HEK293 (cell line): ENCODE data around the gene TRIM28.

ENCODE experiments used
- KLF10 ChIP-seq: fragments of 450-650 bp; IDR thresholded peaks from 2 replicates; pipeline ENCODE4 v1.5.1; 2018; ENCODE audit warnings: missing biosample characterization, mild to moderate bottlenecking, missing genetic modification characterization
- KLF8 ChIP-seq: fragments of 450-650 bp; formaldehyde crosslinking; IDR thresholded peaks from 2 replicates; pipeline ENCODE4 v1.5.1; 2016; ENCODE audit warnings: missing biosample characterization, missing genetic modification characterization
- MZF1 ChIP-seq: fragments of 450-650 bp; formaldehyde crosslinking; IDR thresholded peaks from 2 replicates; pipeline ENCODE4 v1.5.1; 2017; ENCODE audit warnings: missing biosample characterization, missing genetic modification characterization, borderline replicate concordance
- OVOL3 ChIP-seq: fragments of 450-650 bp; formaldehyde crosslinking; IDR thresholded peaks from 2 replicates; pipeline ENCODE4 v1.5.1; 2016; ENCODE audit warnings: missing biosample characterization, missing genetic modification characterization
- PATZ1 ChIP-seq: fragments of 450-650 bp; formaldehyde crosslinking; IDR thresholded peaks from 2 replicates; pipeline ENCODE4 v1.5.1; 2016; ENCODE audit warnings: missing biosample characterization, missing genetic modification characterization
- SALL2 ChIP-seq: fragments of 450-650 bp; formaldehyde crosslinking; IDR thresholded peaks from 2 replicates; pipeline ENCODE4 v1.5.0; 2017; ENCODE audit warnings: missing biosample characterization, mild to moderate bottlenecking, missing genetic modification characterization, borderline replicate concordance
- ZBTB26 ChIP-seq: fragments of 450-650 bp; formaldehyde crosslinking; optimal IDR thresholded peaks from 2 replicates; pipeline ENCODE3; 2016; ENCODE audit warnings: missing biosample characterization, mild to moderate bottlenecking, missing genetic modification characterization
- ZBTB8A ChIP-seq: fragments of 450-650 bp; formaldehyde crosslinking; IDR thresholded peaks from 2 replicates; pipeline ENCODE4 v1.5.1; 2016; ENCODE audit warnings: missing biosample characterization, missing genetic modification characterization
- ZNF146 ChIP-seq: fragments of 450-650 bp; formaldehyde crosslinking; IDR thresholded peaks from 2 replicates; pipeline ENCODE4 v1.5.1; 2016; ENCODE audit warnings: missing biosample characterization, missing genetic modification characterization
- ZNF19 ChIP-seq: fragments of 450-650 bp; formaldehyde crosslinking; IDR thresholded peaks from 2 replicates; pipeline ENCODE4; 2016; ENCODE audit warnings: missing biosample characterization, missing genetic modification characterization, low read depth
- ZNF223 ChIP-seq: fragments of 450-650 bp; formaldehyde crosslinking; IDR thresholded peaks from 2 replicates; pipeline ENCODE4 v1.5.1; 2016; ENCODE audit warnings: missing biosample characterization, missing genetic modification characterization
- ZNF23 ChIP-seq: fragments of 450-650 bp; formaldehyde crosslinking; IDR thresholded peaks from 2 replicates; pipeline ENCODE4 v1.5.1; 2016; ENCODE audit warnings: missing biosample characterization, missing genetic modification characterization, borderline replicate concordance
- ZNF239 ChIP-seq: fragments of 450-650 bp; formaldehyde crosslinking; IDR thresholded peaks from 2 replicates; pipeline ENCODE4 v1.5.1; 2016; ENCODE audit warnings: missing biosample characterization, missing genetic modification characterization
- ZNF350 ChIP-seq: fragments of 450-650 bp; formaldehyde crosslinking; IDR thresholded peaks from 2 replicates; pipeline ENCODE4 v1.5.0; 2017; ENCODE audit warnings: missing biosample characterization, mild to moderate bottlenecking, missing genetic modification characterization
- ZNF544 ChIP-seq: fragments of 450-650 bp; formaldehyde crosslinking; IDR thresholded peaks from 2 replicates; pipeline ENCODE4 v1.5.0; 2017; ENCODE audit warnings: missing biosample characterization, missing genetic modification characterization
- ZNF555 ChIP-seq: fragments of 450-650 bp; formaldehyde crosslinking; conservative IDR thresholded peaks from 2 replicates; pipeline ENCODE4 v1.5.1; 2017; ENCODE audit warnings: missing biosample characterization, mild to moderate bottlenecking, missing genetic modification characterization, inconsistent platforms
- ZNF571 ChIP-seq: fragments of 450-650 bp; formaldehyde crosslinking; IDR thresholded peaks from 2 replicates; pipeline ENCODE4 v1.5.0; 2017; ENCODE audit warnings: missing biosample characterization, missing genetic modification characterization
- ZNF600 ChIP-seq: fragments of 450-650 bp; formaldehyde crosslinking; IDR thresholded peaks from 2 replicates; pipeline ENCODE4 v1.5.1; 2016; ENCODE audit warnings: missing biosample characterization, missing genetic modification characterization
- ZNF610 ChIP-seq: fragments of 450-650 bp; formaldehyde crosslinking; IDR thresholded peaks from 2 replicates; pipeline ENCODE4 v1.5.1; 2016; ENCODE audit warnings: missing biosample characterization, missing genetic modification characterization, borderline replicate concordance
- ZNF623 ChIP-seq: fragments of 450-650 bp; formaldehyde crosslinking; IDR thresholded peaks from 2 replicates; pipeline ENCODE4 v1.5.1; 2016; ENCODE audit warnings: missing biosample characterization, missing genetic modification characterization
- ZNF692 ChIP-seq: fragments of 450-650 bp; formaldehyde crosslinking; IDR thresholded peaks from 2 replicates; pipeline ENCODE4 v1.5.1; 2016; ENCODE audit warnings: missing biosample characterization, missing genetic modification characterization
- ZNF76 ChIP-seq: fragments of 450-650 bp; formaldehyde crosslinking; IDR thresholded peaks from 2 replicates; pipeline ENCODE4; 2016; ENCODE audit warnings: low read depth, missing biosample characterization, missing genetic modification characterization, borderline replicate concordance
- ZNF792 ChIP-seq: fragments of 450-650 bp; formaldehyde crosslinking; IDR thresholded peaks from 2 replicates; pipeline ENCODE4 v1.5.1; 2016; ENCODE audit warnings: missing biosample characterization, missing genetic modification characterization
- ZNF843 ChIP-seq: fragments of 450-650 bp; formaldehyde crosslinking; IDR thresholded peaks from 2 replicates; pipeline ENCODE4 v1.5.1; 2016; ENCODE audit warnings: missing biosample characterization, missing genetic modification characterization
- TF ChIP-seq, protein P1 (sequence below): fragments of 450-650 bp; formaldehyde crosslinking; IDR thresholded peaks from 2 replicates; pipeline ENCODE4 v1.5.1; 2016; ENCODE audit warnings: missing biosample characterization, missing genetic modification characterization
- TF ChIP-seq, protein P2 (sequence below): sonication (generic); formaldehyde crosslinking; IDR thresholded peaks from 2 replicates; pipeline ENCODE4 v1.8.1; 2022; ENCODE audit warnings: mild to moderate bottlenecking, moderate library complexity, missing genetic modification reagents

TRIM28 gene

GRCh38 chr19:58575183-58576041 lies 31.5 kb downstream of the TRIM28 start (continued):
- TF ChIP-seq PATZ1 (tag by site-specific recombination) (peak; percentile 76), ZNF23 (tag by site-specific recombination) (no peak), SALL2 (tag by site-specific recombination) (no peak), ZNF692 (tag by site-specific recombination) (peak; percentile 67), ZNF76 (tag by site-specific recombination) (peak; percentile 91), ZBTB8A (tag by site-specific recombination) (peak; percentile 36; the same call in 1 of the 2 replicates), ZNF792 (no peak), ZNF19 (tag by site-specific recombination) (no peak), ZNF555 (no peak), ZNF623 (0 out of 2 replicates have a peak, but pooled peaks have one; percentile 4), OVOL3 (tag by site-specific recombination) (no peak), KLF10 (tag by site-specific recombination) (no peak), KLF8 (peak; percentile 74), ZNF610 (tag by site-specific recombination) (peak; percentile 66; the same call in 1 of the 2 replicates), ZNF544 (no peak), ZNF571 (no peak), MZF1 (tag by site-specific recombination) (no peak), ZNF350 (no peak), ZNF146 (tag by site-specific recombination) (no peak), ZNF239 (no peak), ZNF843 (tag by site-specific recombination) (no peak), ZBTB26 (tag by site-specific recombination) (peak; percentile 61), ZNF223 (tag by site-specific recombination) (no peak), ZNF600 (tag by site-specific recombination) (peak; percentile 64)
- TF ChIP-seq, protein P1, sequence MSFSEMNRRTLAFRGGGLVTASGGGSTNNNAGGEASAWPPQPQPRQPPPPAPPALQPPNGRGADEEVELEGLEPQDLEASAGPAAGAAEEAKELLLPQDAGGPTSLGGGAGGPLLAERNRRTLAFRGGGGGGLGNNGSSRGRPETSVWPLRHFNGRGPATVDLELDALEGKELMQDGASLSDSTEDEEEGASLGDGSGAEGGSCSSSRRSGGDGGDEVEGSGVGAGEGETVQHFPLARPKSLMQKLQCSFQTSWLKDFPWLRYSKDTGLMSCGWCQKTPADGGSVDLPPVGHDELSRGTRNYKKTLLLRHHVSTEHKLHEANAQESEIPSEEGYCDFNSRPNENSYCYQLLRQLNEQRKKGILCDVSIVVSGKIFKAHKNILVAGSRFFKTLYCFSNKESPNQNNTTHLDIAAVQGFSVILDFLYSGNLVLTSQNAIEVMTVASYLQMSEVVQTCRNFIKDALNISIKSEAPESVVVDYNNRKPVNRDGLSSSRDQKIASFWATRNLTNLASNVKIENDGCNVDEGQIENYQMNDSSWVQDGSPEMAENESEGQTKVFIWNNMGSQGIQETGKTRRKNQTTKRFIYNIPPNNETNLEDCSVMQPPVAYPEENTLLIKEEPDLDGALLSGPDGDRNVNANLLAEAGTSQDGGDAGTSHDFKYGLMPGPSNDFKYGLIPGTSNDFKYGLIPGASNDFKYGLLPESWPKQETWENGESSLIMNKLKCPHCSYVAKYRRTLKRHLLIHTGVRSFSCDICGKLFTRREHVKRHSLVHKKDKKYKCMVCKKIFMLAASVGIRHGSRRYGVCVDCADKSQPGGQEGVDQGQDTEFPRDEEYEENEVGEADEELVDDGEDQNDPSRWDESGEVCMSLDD (tag by site-specific recombination) = no peak
- TF ChIP-seq, protein P2, sequence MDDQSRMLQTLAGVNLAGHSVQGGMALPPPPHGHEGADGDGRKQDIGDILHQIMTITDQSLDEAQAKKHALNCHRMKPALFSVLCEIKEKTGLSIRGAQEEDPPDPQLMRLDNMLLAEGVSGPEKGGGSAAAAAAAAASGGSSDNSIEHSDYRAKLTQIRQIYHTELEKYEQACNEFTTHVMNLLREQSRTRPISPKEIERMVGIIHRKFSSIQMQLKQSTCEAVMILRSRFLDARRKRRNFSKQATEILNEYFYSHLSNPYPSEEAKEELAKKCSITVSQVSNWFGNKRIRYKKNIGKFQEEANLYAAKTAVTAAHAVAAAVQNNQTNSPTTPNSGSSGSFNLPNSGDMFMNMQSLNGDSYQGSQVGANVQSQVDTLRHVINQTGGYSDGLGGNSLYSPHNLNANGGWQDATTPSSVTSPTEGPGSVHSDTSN = no peak; the same call in none of the 2 replicates
